Posterior vena cava (tissue), 2 donors: Measurements from ENCODE around the gene RNF43. TPM values are rescaled to one million over a fixed set of nuclear protein-coding genes. Genes with fewer than 3 reads are reported as not detected.
"Not testable (repeated sequence)": the region's sequence is repeated elsewhere in the genome, so short reads cannot be mapped to it uniquely, and the experiment has no call there.

Experiments
- DNase-seq: peaks from one replicate; pipeline ENCODE4 v3.0.0-alpha.2; 2020; ENCODE audit warnings: low spot score
- intact Hi-C, 2 donors: fragments of 100-400 bp; cut with DNase I; formaldehyde crosslinking; loops; one replicate each; pipeline versions ENCODE4 v1.14.1 to v1.14.2; 2022 to 2023
- total RNA-seq, 2 donors: library from RNA; stranded (reverse); fragmentation: NEBNext Ultra II Directional; extraction: Animal tissue kit (Norgen Biotek cat#: 25700); gene quantifications; one replicate each; pipeline ENCODE4 v1.2.1, GENCODE V29; 2021
- donor health status: DM: yes; HTN: yes; CAD: no.
- donor health status: DM: yes; HTN: yes; CAD: no.

RNF43 gene
- total RNA-seq, 2 donors from 2014 or later, result not detected

GRCh38 chr17:58412064-58412703 lies 5.2 kb downstream of the RNF43 start:
- intact Hi-C loops, result loop anchor here (10.0 kb wide), 3 partner anchors 97 to 157 kb away; no protein-coding TSS in a partner anchor
- no peak for DNase-seq

GRCh38 chr17:58411408-58411894 lies 5.9 kb downstream of the RNF43 start:
- intact Hi-C loops, result loop anchor here (10.0 kb wide), 3 partner anchors 97 to 157 kb away; no protein-coding TSS in a partner anchor

GRCh38 chr17:58410714-58411407 lies 6.5 kb downstream of the RNF43 start:
- no peak for DNase-seq
- intact Hi-C loops, result loop anchor here (10.0 kb wide), 3 partner anchors 96 to 156 kb away; no protein-coding TSS in a partner anchor

More at GRCh38 chr17:58411408-58411894, 5.9 kb downstream of the RNF43 start:
- no peak for DNase-seq

- intact Hi-C loops, result no loop called here
- DNase-seq, result no peak
Measured at GRCh38 chr17:58409432-58409831, 7.9 kb downstream of the RNF43 start.

- DNase-seq, result no peak
- intact Hi-C loops, result no loop called here
Measured at GRCh38 chr17:58403311-58403710, 14.0 kb downstream of the RNF43 start.

- no peak for DNase-seq
- intact Hi-C loops, result no loop called here
Measured at GRCh38 chr17:58402679-58403078, 14.7 kb downstream of the RNF43 start.

GRCh38 chr17:58402047-58402446 lies 15.3 kb downstream of the RNF43 start:
- intact Hi-C loops, result no loop called here

GRCh38 chr17:58401287-58401686 lies 16.0 kb downstream of the RNF43 start:
- intact Hi-C loops, result no loop called here

More at GRCh38 chr17:58402047-58402446, 15.3 kb downstream of the RNF43 start:
- no peak for DNase-seq

GRCh38 chr17:58400826-58401225 lies 16.5 kb downstream of the RNF43 start:
- no peak for DNase-seq
- intact Hi-C loops, result no loop called here

More at GRCh38 chr17:58401287-58401686, 16.0 kb downstream of the RNF43 start:
- no peak for DNase-seq

GRCh38 chr17:58399974-58400373 lies 17.4 kb downstream of the RNF43 start:
- intact Hi-C loops, result no loop called here
- no peak for DNase-seq

- intact Hi-C loops, result no loop called here
- DNase-seq, result no peak
Measured at GRCh38 chr17:58398574-58399266, 18.6 kb downstream of the RNF43 start.

GRCh38 chr17:58397421-58397820 lies 19.9 kb downstream of the RNF43 start:
- intact Hi-C loops, DNase-seq: not testable (repeated sequence)

GRCh38 chr17:58396173-58396572 lies 21.2 kb downstream of the RNF43 start:
- DNase-seq, result no peak

GRCh38 chr17:58394534-58395223 lies 22.7 kb downstream of the RNF43 start:
- intact Hi-C loops, result no loop called here
- no peak for DNase-seq

More at GRCh38 chr17:58396173-58396572, 21.2 kb downstream of the RNF43 start:
- intact Hi-C loops, result no loop called here

- DNase-seq, result no peak
- intact Hi-C loops, result no loop called here
Measured at GRCh38 chr17:58391302-58391984, 25.9 kb downstream of the RNF43 start.

GRCh38 chr17:58390884-58391283 lies 26.4 kb downstream of the RNF43 start:
- intact Hi-C loops, result no loop called here
- DNase-seq, result no peak

GRCh38 chr17:58388302-58389190 lies 28.8 kb downstream of the RNF43 start:
- no peak for DNase-seq
- intact Hi-C loops, result no loop called here

GRCh38 chr17:58387834-58388233 lies 29.5 kb downstream of the RNF43 start:
- DNase-seq, result no peak
- intact Hi-C loops, result no loop called here
